ENCODE data around the gene NRGN.

GRCh38 chr11:124749912-124750311 is 10.2 kb downstream of the NRGN start:
- TF ChIP-seq CTCF (IDR thresholded peaks at IDR 0.05; ENCODE audit: poor library complexity) (no peak), EZH2phosphoT487 (IDR thresholded peaks at IDR 0.05; ENCODE audit: low read depth, severe bottlenecking, unreplicated experiment) (no peak), EZH2 (IDR thresholded peaks at IDR 0.05; ENCODE audit: borderline replicate concordance) (no peak)
